Ishikawa (cell line): ENCODE measurements around the gene CDC5L.

Source experiments
- CEBPB ChIP-seq: IDR thresholded peaks from 2 replicates; pipeline ENCODE4 v1.6.1; 2012
- CREB1 ChIP-seq: IDR thresholded peaks from 2 replicates; pipeline ENCODE4 v1.6.1; 2012; ENCODE audit warnings: low read depth
- EGR1 ChIP-seq: IDR thresholded peaks from 2 replicates; pipeline ENCODE4 v1.6.1; 2012
- EP300 ChIP-seq: IDR thresholded peaks from 2 replicates; pipeline ENCODE4 v1.6.1; 2012; ENCODE audit warnings: borderline replicate concordance
- FOXM1 ChIP-seq: IDR thresholded peaks from 2 replicates; pipeline ENCODE4 v1.6.1; 2012; ENCODE audit warnings: low read depth, borderline replicate concordance
- NFIC ChIP-seq: IDR thresholded peaks from 2 replicates; pipeline ENCODE4 v1.6.1; 2012
- RAD21 ChIP-seq: IDR thresholded peaks from 2 replicates; pipeline ENCODE4 v1.6.1; 2012; ENCODE audit warnings: low read depth
- TAF1 ChIP-seq: IDR thresholded peaks from 2 replicates; pipeline ENCODE4 v1.6.1; 2012; ENCODE audit warnings: low read depth, mild to moderate bottlenecking
- TCF12 ChIP-seq: IDR thresholded peaks from 2 replicates; pipeline ENCODE4 v1.6.1; 2012; ENCODE audit warnings: low read depth
- TEAD4 ChIP-seq: IDR thresholded peaks from 2 replicates; pipeline ENCODE4 v1.6.1; 2012
- YY1 ChIP-seq: IDR thresholded peaks from 2 replicates; pipeline ENCODE4 v1.6.1; 2012; ENCODE audit warnings: low read depth
- ZBTB7A ChIP-seq: IDR thresholded peaks from 2 replicates; pipeline ENCODE4 v1.6.1; 2012; ENCODE audit warnings: low read depth
- TF ChIP-seq, protein P1 (sequence below): IDR thresholded peaks from 2 replicates; pipeline ENCODE4 v1.6.1; 2012
- TF ChIP-seq, protein P2 (sequence below): IDR thresholded peaks from 2 replicates; pipeline ENCODE4 v1.6.1; 2012
- TF ChIP-seq, protein P3 (sequence below): IDR thresholded peaks from 2 replicates; pipeline ENCODE4 v1.6.1; 2012; ENCODE audit warnings: low read depth, mild to moderate bottlenecking

CDC5L gene

DNA sequence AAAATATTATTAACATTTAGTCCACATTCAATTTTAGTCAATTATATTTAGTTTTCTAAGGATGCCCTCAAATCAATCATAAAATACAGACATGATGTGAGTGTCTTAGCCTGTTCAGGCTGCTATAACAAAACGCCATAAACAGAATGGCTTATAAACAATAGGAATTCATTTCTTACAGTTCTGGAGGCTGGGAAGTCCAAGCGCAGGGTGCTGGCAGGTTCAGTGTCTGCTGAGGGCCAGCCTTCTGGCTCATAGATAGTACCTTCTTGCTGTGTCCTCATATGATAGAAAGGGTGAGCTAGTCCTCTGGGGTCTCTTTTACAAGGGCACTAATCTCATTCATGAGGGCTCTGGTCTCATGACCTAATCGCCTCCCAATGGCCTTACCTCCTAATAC lies 10.0 kb upstream of the CDC5L start:
- no peak for TF ChIP-seq NFIC
- no peak for TF ChIP-seq TEAD4
- no peak for TF ChIP-seq YY1
- TF ChIP-seq TAF1: no peak
- TF ChIP-seq TCF12: no peak

DNA sequence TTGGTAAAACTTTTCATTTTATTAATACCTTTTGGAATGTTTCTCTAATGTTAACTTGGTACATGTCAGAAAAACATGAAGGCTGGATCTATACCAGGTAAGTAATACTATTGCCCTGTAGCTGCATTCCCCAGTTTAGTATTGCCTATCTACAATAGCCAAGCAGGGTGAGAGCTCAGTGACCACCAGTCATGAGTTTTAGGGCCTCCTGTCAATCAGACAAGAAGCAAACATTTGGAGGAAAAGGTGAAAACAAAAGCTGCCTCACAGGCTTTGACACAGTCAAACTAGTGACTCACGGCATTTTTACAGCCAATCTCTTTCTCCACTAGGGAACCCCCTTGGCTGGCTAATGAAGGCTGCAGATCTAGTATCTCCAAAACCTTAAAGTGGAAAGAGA lies 9.5 kb upstream of the CDC5L start:
- TF ChIP-seq TEAD4 (no peak), TCF12 (no peak), RAD21 (no peak), EGR1 (no peak), CEBPB (no peak), YY1 (no peak), CREB1 (no peak), TAF1 (no peak), NFIC (no peak), FOXM1 (no peak), ZBTB7A (no peak)
- TF ChIP-seq, protein P1, sequence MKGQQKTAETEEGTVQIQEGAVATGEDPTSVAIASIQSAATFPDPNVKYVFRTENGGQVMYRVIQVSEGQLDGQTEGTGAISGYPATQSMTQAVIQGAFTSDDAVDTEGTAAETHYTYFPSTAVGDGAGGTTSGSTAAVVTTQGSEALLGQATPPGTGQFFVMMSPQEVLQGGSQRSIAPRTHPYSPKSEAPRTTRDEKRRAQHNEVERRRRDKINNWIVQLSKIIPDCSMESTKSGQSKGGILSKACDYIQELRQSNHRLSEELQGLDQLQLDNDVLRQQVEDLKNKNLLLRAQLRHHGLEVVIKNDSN: no peak
- TF ChIP-seq, protein P2, sequence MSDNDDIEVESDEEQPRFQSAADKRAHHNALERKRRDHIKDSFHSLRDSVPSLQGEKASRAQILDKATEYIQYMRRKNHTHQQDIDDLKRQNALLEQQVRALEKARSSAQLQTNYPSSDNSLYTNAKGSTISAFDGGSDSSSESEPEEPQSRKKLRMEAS: no peak
- TF ChIP-seq, protein P3, sequence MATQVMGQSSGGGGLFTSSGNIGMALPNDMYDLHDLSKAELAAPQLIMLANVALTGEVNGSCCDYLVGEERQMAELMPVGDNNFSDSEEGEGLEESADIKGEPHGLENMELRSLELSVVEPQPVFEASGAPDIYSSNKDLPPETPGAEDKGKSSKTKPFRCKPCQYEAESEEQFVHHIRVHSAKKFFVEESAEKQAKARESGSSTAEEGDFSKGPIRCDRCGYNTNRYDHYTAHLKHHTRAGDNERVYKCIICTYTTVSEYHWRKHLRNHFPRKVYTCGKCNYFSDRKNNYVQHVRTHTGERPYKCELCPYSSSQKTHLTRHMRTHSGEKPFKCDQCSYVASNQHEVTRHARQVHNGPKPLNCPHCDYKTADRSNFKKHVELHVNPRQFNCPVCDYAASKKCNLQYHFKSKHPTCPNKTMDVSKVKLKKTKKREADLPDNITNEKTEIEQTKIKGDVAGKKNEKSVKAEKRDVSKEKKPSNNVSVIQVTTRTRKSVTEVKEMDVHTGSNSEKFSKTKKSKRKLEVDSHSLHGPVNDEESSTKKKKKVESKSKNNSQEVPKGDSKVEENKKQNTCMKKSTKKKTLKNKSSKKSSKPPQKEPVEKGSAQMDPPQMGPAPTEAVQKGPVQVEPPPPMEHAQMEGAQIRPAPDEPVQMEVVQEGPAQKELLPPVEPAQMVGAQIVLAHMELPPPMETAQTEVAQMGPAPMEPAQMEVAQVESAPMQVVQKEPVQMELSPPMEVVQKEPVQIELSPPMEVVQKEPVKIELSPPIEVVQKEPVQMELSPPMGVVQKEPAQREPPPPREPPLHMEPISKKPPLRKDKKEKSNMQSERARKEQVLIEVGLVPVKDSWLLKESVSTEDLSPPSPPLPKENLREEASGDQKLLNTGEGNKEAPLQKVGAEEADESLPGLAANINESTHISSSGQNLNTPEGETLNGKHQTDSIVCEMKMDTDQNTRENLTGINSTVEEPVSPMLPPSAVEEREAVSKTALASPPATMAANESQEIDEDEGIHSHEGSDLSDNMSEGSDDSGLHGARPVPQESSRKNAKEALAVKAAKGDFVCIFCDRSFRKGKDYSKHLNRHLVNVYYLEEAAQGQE: no peak

GRCh38 chr6:44381739-44382138 lies 5.8 kb upstream of the CDC5L start:
- TF ChIP-seq RAD21 (no peak), YY1 (no peak), CREB1 (no peak), FOXM1 (no peak), TEAD4 (no peak), EP300 (no peak), ZBTB7A (no peak), TAF1 (no peak), TCF12 (no peak), CEBPB (no peak), NFIC (no peak), EGR1 (no peak)
- TF ChIP-seq, protein P1: no peak
- TF ChIP-seq, protein P2: no peak
- TF ChIP-seq, protein P3: no peak

- TF ChIP-seq RAD21 (no peak), TEAD4 (no peak), FOXM1 (no peak), YY1 (no peak), NFIC (no peak), CEBPB (no peak), TCF12 (no peak), TAF1 (no peak), CREB1 (no peak), EGR1 (no peak), EP300 (no peak), ZBTB7A (no peak)
- TF ChIP-seq, protein P3: no peak
- TF ChIP-seq, protein P1: no peak
- TF ChIP-seq, protein P2: no peak
Measured at GRCh38 chr6:44386364-44386928, 1.1 kb upstream of the CDC5L start.
